CD4-positive, alpha-beta T cell treated with Interleukin-17A for 1 hour (primary cell): ENCODE results near the gene PLK3.
"Not testable (repeated sequence)": the region's sequence is repeated elsewhere in the genome, so short reads cannot be mapped to it uniquely, and the experiment has no call there.

Experiments
- DNase-seq: peaks from one replicate; pipeline ENCODE4 v3.0.0-alpha.2; 2020

The PLK3 gene

GRCh38 chr1:44799770-44800584 lies at the start of gene PLK3:
TSS of gene PLK3 (plus strand) at chr1:44800377. CDS start at chr1:44800464, 87 bp downstream.
- peak; percentile 99 for DNase-seq

- no peak for DNase-seq
Observed at GRCh38 chr1:44757420-44757819, 42.8 kb upstream of the PLK3 start.

- no peak for DNase-seq
Observed at GRCh38 chr1:44759077-44759476, 41.1 kb upstream of the PLK3 start.

GRCh38 chr1:44760876-44761275 lies 39.3 kb upstream of the PLK3 start:
- DNase-seq: no peak

GRCh38 chr1:44766421-44766820 lies 33.8 kb upstream of the PLK3 start:
- DNase-seq: not testable (repeated sequence)

- peak; percentile 93 for DNase-seq
Observed at GRCh38 chr1:44775078-44775929, 24.9 kb upstream of the PLK3 start, which contains the start of gene RPS8. TSS of gene RPS8 (plus strand) at chr1:44775540. CDS start at chr1:44775597, 57 bp downstream.

GRCh38 chr1:44775930-44776729 lies 24.0 kb upstream of the PLK3 start:
- peak; percentile 60 for DNase-seq

GRCh38 chr1:44776730-44777068 lies 23.5 kb upstream of the PLK3 start:
- DNase-seq: no peak

- DNase-seq: no peak
Observed at GRCh38 chr1:44777547-44777946, 22.6 kb upstream of the PLK3 start.

GRCh38 chr1:44777969-44778635 lies 22.1 kb upstream of the PLK3 start:
- DNase-seq: no peak

GRCh38 chr1:44778705-44779576 lies 21.2 kb upstream of the PLK3 start:
- no peak for DNase-seq

GRCh38 chr1:44780583-44781121 lies 19.5 kb upstream of the PLK3 start:
- DNase-seq: no peak

GRCh38 chr1:44783697-44784093 lies 16.5 kb upstream of the PLK3 start:
- DNase-seq: no peak

GRCh38 chr1:44784094-44785028 lies 15.8 kb upstream of the PLK3 start:
- peak; percentile 50 for DNase-seq

GRCh38 chr1:44785029-44785380 lies 15.2 kb upstream of the PLK3 start:
- no peak for DNase-seq

- no peak for DNase-seq
Observed at GRCh38 chr1:44785501-44786137, 14.6 kb upstream of the PLK3 start.

GRCh38 chr1:44786138-44786840 lies 13.9 kb upstream of the PLK3 start:
- peak; percentile 81 for DNase-seq

- DNase-seq: no peak
Observed at GRCh38 chr1:44786841-44787426, 13.2 kb upstream of the PLK3 start.

GRCh38 chr1:44787506-44787905 lies 12.7 kb upstream of the PLK3 start:
- DNase-seq: no peak
